GM12873 (cell line): ENCODE measurements around the gene TTC1.

Experiments used
- TF ChIP-seq, protein P1 (sequence below): IDR thresholded peaks from 2 replicates; pipeline ENCODE4 v1.5.1; 2012; ENCODE audit warnings: low read depth, mild to moderate bottlenecking, moderate library complexity, low read length, control low read depth; ENCODE audit not compliant: insufficient read depth; ENCODE audit errors: missing control alignments

TTC1 gene

DNA sequence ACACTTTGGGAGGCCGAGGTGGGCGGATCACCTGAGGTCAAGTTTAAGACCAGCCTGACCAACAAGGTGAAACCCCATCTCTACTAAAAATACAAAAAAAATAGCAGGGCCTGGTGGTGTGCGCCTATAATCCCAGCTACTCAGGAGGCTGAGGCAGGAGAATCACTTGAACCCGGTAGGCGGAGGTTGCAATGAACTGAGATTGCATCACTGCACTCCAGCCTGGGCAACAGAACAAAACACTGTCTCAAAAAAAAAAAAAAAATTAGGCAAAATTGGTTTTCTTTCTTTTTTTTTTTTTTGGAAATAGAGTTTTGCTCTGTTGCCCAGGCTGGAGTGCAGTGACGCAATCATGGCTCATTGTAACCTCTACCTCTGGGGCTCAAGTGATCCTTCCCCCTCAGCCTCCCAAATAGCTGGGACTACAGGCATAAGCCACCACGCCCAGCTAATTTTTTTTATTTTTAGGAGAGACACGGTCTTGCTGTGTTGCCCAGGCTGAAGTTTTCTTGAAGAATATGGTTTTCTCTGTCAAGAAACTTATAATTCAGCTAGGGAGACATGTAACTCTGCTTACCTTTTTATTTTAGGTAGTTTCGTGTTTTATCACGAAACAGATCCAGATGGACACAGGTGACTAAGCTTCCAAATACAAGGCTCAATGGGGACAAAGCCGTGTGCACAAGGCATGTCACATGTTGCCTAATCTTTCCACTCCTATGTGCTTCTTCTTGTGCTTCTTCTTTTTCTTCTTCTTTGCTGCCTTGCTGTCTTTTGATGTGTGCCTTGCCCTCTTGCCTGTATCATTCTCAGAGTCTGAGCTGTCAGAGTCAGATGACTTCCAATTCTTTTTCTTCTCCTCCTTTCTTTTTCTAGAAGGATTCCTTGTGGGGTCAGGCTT lies 14.3 kb downstream of the TTC1 start:
- TF ChIP-seq, protein P1, sequence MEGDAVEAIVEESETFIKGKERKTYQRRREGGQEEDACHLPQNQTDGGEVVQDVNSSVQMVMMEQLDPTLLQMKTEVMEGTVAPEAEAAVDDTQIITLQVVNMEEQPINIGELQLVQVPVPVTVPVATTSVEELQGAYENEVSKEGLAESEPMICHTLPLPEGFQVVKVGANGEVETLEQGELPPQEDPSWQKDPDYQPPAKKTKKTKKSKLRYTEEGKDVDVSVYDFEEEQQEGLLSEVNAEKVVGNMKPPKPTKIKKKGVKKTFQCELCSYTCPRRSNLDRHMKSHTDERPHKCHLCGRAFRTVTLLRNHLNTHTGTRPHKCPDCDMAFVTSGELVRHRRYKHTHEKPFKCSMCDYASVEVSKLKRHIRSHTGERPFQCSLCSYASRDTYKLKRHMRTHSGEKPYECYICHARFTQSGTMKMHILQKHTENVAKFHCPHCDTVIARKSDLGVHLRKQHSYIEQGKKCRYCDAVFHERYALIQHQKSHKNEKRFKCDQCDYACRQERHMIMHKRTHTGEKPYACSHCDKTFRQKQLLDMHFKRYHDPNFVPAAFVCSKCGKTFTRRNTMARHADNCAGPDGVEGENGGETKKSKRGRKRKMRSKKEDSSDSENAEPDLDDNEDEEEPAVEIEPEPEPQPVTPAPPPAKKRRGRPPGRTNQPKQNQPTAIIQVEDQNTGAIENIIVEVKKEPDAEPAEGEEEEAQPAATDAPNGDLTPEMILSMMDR: no peak

DNA sequence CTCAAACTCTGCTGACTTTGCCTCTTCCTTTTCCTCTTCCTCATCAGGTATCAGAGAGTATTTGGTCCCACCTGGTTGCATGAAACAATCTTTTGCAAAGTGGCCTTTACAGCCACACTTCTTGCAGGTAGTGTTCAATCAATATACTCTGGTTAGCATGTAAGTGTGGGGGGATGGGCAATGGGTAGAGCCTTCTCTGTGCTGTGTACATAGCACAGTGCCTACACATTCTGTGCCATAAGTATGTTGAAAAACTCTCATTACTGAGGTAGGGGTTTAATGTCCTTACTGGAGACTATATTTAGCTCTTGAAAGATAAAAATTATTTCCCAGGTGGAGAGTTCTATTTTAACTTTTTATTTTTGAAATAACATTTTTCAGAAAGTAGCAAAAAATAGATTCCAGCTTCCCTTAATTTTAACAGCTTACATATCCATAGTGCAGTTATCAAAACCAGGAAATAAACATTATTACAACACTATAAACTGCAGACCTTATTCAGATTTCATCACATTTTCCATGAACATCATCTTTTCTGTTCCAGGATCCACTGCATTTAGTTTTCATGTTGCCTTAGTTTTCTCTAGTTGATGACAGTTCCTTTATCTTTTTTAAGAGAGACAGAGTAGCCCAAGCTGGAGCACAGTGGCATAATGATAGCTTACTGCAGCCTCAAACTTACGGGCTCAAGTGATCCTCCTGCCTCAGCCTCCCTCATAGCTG lies 15.1 kb downstream of the TTC1 start:
- TF ChIP-seq, protein P1: no peak

DNA sequence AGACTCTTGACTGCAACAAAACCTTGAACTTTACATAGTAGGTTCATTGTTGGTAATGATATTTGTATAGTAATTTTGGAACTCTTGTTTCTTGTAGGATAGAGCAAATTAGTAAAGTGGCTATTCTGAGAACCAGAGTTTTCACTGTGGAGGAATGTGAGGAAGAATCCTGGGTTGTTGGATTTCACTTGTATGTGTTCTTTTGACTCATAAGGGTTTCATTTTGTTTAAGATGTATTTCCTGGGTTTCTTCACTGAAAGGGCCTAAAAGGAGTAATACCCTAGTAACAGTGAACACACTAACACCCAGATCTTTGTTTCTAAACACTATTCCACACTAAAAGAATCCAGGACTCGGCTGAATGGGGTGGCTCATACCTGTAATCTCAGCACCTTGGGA lies 20.1 kb downstream of the TTC1 start:
- TF ChIP-seq, protein P1: no peak

DNA sequence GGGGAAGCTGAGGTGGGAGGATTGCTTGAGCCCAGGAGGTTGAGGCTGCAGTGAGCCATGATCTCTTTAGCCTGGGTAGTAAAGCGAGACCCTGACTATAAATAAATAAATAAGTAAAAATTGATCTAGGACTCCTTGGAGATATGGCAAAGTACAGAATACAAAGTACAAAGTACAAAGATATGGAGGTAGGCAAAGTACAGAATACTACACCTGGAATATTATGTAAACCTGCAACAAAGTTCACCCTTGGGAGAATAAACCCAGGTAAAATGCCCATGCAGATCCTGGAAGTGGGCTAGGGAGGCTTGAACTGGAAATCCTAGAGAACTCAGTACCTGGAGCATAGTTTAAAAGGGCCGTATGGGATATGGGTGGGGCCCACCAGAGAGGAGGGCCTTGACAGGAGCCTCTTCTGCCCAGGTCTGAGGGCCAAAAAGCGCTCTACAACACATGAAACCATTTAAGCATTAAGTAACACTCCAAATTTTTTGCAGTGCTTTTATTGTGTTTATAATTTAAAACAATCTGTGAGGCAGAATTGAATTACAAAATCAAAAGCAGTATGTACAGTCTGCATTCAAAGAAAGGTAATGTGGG lies 20.7 kb downstream of the TTC1 start:
- TF ChIP-seq, protein P1: no peak

DNA sequence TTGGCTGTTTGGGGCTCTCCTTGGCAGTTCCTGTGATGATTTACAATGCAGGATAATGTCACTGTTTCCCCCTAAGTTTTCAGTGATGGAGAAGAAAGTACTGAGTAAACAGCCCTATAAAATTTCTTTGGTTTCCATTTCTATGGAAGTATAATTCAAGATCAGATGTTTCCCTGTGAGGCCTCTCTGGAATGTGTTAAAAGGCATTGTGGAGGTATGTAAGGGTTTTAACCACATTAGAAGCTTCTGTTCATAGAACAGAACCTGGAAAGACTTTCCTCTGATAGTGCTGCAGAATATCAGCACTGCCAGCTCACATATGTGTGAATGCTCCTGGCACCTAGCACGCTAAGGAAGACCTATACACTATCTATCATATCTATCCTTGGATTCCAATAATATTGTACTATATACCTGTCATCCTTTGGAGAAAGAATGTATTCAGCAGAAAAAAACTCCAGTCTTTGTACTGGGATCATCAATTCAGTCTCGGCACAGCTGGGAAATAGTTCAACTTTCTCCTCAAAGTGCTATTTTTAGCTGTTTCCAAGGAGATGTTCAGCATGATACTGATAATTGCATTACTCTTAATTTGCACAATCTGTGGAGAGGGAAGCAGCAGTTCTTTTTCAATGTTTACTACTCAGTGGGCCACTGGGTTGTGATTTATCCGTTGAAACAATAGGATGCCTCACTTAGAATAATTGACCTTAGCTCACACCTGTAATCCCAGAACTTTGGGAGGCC lies 21.9 kb downstream of the TTC1 start:
- TF ChIP-seq, protein P1: no peak

DNA sequence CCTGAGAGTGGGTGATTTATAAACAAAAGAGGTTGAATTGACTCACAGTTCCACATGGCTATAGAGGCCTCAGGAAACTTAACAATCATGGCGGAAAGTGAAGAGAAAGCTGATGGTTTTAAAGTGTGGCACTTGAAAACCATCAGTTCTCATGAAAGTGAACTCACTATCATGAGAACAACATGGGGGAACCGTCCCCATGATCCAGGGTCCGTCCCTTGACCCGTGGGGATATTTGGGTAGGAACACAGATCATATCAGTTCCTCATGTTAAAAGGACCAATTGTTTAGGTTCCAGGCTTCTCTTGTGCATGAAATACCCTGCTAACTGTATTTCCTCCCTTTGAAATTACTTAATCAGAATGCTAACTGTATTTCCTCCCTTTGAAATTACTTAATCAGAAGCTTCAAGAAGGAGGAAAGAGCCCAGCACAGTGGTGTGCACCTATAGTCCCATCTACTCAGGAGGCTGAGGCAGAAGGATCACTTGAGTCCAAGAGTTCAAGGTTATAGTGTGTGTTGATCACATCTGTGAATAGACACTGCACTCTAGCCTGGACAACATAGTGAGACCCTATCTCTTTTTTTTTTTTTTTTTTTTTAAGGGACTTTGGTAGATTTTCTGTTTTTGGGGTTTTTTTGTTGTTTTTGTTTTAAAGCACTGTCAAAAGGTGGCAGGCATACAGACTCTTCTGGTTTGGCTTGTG lies 24.8 kb downstream of the TTC1 start:
- TF ChIP-seq, protein P1: no peak
